Keratinocyte (primary cell): Measurements from ENCODE around the gene SH3GL3.

Experiments
- CTCF ChIP-seq, 3 experiments: IDR thresholded peaks in 1 of 3; conservative IDR thresholded peaks in 1 of 3; optimal IDR thresholded peaks in 1 of 3; 2 replicates in 2 of 3; 3 replicates in 1 of 3; pipeline versions ENCODE3 to v1.5.1; 2011; ENCODE audit warnings: low read length in 3 of 3, mild to moderate bottlenecking in 3 of 3, moderate library complexity in 2 of 3, control low read depth in 1 of 3, inconsistent platforms in 1 of 3; ENCODE audit not compliant: insufficient read depth in 2 of 3; ENCODE audit errors: extremely low read depth in 1 of 3
- EZH2 ChIP-seq: IDR thresholded peaks from one replicate; pipeline ENCODE4 v1.6.1; 2012; ENCODE audit warnings: inconsistent platforms, mild to moderate bottlenecking, low read length, moderate library complexity

GRCh38 chr15:83471307-83471866 is 24.2 kb downstream of the SH3GL3 start:
- TF ChIP-seq CTCF (optimal IDR thresholded peaks at IDR 0.05 in 1 of 3, IDR thresholded peaks at IDR 0.05 in 1 of 3, conservative IDR thresholded peaks at IDR 0.05 in 1 of 3; ENCODE audit: extremely low read depth in 1 of 3, insufficient read depth in 2 of 3, low read length in 3 of 3) (no peak), EZH2 (no peak)
